K562 (cell line): ENCODE data around the gene SH2D3A. TPM values are rescaled to one million over a fixed set of nuclear protein-coding genes. Genes with fewer than 3 reads are reported as not detected.

Experiments used
- FOSL1 ChIP-seq: fragments of 200-800 bp; sonication (Bioruptor generic); conservative IDR thresholded peaks from 2 replicates; pipeline ENCODE4 v1.6.1; 2016; ENCODE audit warnings: missing genetic modification characterization, missing compliant biosample characterization
- HMGN3 ChIP-seq: IDR thresholded peaks from 2 replicates; pipeline ENCODE4 v1.6.1; 2011; ENCODE audit warnings: borderline replicate concordance, low read depth, mild to moderate bottlenecking, mixed read lengths, low read length; ENCODE audit not compliant: insufficient read length; ENCODE audit errors: extremely low read depth
- MAZ ChIP-seq, 2 experiments: fragments of 450-650 bp in 1 of 2; sonication (generic) in 1 of 2; formaldehyde crosslinking; IDR thresholded peaks in 1 of 2; conservative IDR thresholded peaks in 1 of 2; 2 replicates each; pipeline versions ENCODE4 v1.4.0 to v1.5.0; 2020; ENCODE audit warnings: mild to moderate bottlenecking in 1 of 2, missing genetic modification reagents in 1 of 2
- MEF2A ChIP-seq: IDR thresholded peaks from 2 replicates; pipeline ENCODE4 v1.6.1; 2011; ENCODE audit warnings: low read depth, mild to moderate bottlenecking, low read length, moderate library complexity; ENCODE audit not compliant: control insufficient read depth
- MXI1 ChIP-seq: IDR thresholded peaks from 2 replicates; pipeline ENCODE4 v1.6.1; 2011; ENCODE audit warnings: low read depth, mild to moderate bottlenecking, improper control_type of control experiment, low read length
- POLR2A ChIP-seq: fragments of 450-650 bp; conservative IDR thresholded peaks from 2 replicates; pipeline ENCODE4 v1.6.1; 2016
- POLR2G ChIP-seq: fragments of 200-400 bp; formaldehyde crosslinking; IDR thresholded peaks from 2 replicates; pipeline ENCODE4 v1.6.1; 2017; ENCODE audit warnings: low read depth, mild to moderate bottlenecking, antibody characterized with exemption, low read length, moderate library complexity
- SRSF9 ChIP-seq: fragments of 200-400 bp; formaldehyde crosslinking; IDR thresholded peaks from 2 replicates; pipeline ENCODE4 v1.6.1; 2017; ENCODE audit warnings: low read depth, low read length, borderline replicate concordance
- SUPT5H ChIP-seq: fragments of 450-650 bp; IDR thresholded peaks from 2 replicates; pipeline ENCODE4 v1.6.1; 2016
- TBP ChIP-seq: optimal IDR thresholded peaks from 2 replicates; pipeline ENCODE3; 2011; ENCODE audit warnings: low read depth, low read length, improper control_type of control experiment
- ZBTB1 ChIP-seq: sonication (generic); formaldehyde crosslinking; IDR thresholded peaks from 2 replicates; pipeline ENCODE4 v1.8.1; 2023; ENCODE audit warnings: missing genetic modification reagents, low read depth, mild to moderate bottlenecking, borderline replicate concordance
- ZNF589 ChIP-seq: fragments of 200-800 bp; sonication (Bioruptor generic); IDR thresholded peaks from 2 replicates; pipeline ENCODE4 v1.6.1; 2016; ENCODE audit warnings: low read depth, missing genetic modification characterization, missing compliant biosample characterization
- ZNF766 ChIP-seq: fragments of 200-800 bp; sonication (Bioruptor generic); conservative IDR thresholded peaks from 2 replicates; pipeline ENCODE4 v1.6.1; 2016; ENCODE audit warnings: missing genetic modification characterization, missing compliant biosample characterization
- polyA plus RNA-seq, 8 experiments: library from polyadenylated mRNA; depleted of rRNA in 4 of 8; stranded (reverse) in 5 of 8; unstranded in 3 of 8; fragments of >200 nt; fragmentation: Nextera tagmentation in 2 of 8; fragmentation: Illumina TruSeq in 1 of 8; extraction: Ambion mirVana in 2 of 8; extraction: Trizol in 1 of 8; gene quantifications; 2 replicates each; pipeline versions ENCODE4 v1.2.1 to v1.2.3, GENCODE V29; 2011 to 2014; ENCODE audit warnings: inconsistent platforms in 1 of 8, missing spikeins in 1 of 8
- total RNA-seq, 7 experiments: library from RNA; depleted of rRNA in 6 of 7; stranded (reverse); fragments of >200 nt in 6 of 7; fragmentation: Illumina TruSeq in 2 of 7; extraction: Trizol in 2 of 7; gene quantifications; 2 replicates each; pipeline versions ENCODE4 v1.2.1 to v1.2.3, GENCODE V29; 2011 to 2021; ENCODE audit warnings: low replicate concordance in 1 of 7
- TF ChIP-seq, protein P1 (sequence below): fragments of 450-650 bp; IDR thresholded peaks from 2 replicates; pipeline ENCODE4 v1.6.1; 2018; ENCODE audit not compliant: partially characterized antibody
- TF ChIP-seq, protein P2 (sequence below): sonication (generic); formaldehyde crosslinking; IDR thresholded peaks from 2 replicates; pipeline ENCODE4 v1.8.0; 2022; ENCODE audit warnings: mild to moderate bottlenecking, missing genetic modification reagents
- TF ChIP-seq, protein P3 (sequence below), 2 experiments: fragments of 200-800 bp in 1 of 2; sonication (Bioruptor generic) in 1 of 2; sonication (generic) in 1 of 2; formaldehyde crosslinking in 1 of 2; IDR thresholded peaks in 1 of 2; conservative IDR thresholded peaks in 1 of 2; 2 replicates each; pipeline versions ENCODE4 v1.5.0 to v1.6.1; 2016 to 2020; ENCODE audit warnings: missing compliant biosample characterization in 1 of 2, missing genetic modification characterization in 1 of 2, missing genetic modification reagents in 1 of 2
- TF ChIP-seq, protein P4 (sequence below): sonication (generic); IDR thresholded peaks from 2 replicates; pipeline ENCODE4 v1.6.1; 2016

Gene SH2D3A
- total and polyA plus RNA-seq, 9 of the 15 experiments (the other 6 are each of a cell fraction or from before 2014, with no cell fraction given), result 0.75 to 26.3 (median 8.9) TPM

DNA sequence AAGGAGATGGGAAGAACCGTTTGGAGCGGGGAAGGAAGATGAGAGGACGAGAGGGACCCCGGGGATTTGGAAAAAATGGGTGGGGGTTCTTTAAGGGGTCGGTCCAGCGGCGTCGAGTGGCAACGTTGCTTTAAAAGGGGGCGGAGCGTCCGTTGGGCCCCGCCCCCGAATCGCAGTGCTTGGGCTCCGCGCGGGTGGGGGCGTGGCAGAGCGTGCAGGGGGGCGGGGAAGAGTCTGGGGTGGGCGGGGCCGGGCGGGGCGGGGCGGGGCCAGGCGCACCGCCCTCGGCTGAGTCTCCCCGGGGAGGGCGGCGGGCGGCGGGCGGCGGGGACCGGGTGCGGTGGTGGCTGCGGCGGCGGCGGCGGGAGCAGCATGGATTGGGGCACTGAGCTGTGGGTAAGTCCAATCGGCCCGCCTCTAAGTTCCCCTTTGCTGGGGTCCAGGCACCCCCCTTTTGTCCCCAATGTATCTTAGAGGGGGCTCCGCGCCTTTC, 27.8 kb downstream of the SH2D3A start, which contains the start of gene TRIP10 (continued):
- TF ChIP-seq, protein P1, sequence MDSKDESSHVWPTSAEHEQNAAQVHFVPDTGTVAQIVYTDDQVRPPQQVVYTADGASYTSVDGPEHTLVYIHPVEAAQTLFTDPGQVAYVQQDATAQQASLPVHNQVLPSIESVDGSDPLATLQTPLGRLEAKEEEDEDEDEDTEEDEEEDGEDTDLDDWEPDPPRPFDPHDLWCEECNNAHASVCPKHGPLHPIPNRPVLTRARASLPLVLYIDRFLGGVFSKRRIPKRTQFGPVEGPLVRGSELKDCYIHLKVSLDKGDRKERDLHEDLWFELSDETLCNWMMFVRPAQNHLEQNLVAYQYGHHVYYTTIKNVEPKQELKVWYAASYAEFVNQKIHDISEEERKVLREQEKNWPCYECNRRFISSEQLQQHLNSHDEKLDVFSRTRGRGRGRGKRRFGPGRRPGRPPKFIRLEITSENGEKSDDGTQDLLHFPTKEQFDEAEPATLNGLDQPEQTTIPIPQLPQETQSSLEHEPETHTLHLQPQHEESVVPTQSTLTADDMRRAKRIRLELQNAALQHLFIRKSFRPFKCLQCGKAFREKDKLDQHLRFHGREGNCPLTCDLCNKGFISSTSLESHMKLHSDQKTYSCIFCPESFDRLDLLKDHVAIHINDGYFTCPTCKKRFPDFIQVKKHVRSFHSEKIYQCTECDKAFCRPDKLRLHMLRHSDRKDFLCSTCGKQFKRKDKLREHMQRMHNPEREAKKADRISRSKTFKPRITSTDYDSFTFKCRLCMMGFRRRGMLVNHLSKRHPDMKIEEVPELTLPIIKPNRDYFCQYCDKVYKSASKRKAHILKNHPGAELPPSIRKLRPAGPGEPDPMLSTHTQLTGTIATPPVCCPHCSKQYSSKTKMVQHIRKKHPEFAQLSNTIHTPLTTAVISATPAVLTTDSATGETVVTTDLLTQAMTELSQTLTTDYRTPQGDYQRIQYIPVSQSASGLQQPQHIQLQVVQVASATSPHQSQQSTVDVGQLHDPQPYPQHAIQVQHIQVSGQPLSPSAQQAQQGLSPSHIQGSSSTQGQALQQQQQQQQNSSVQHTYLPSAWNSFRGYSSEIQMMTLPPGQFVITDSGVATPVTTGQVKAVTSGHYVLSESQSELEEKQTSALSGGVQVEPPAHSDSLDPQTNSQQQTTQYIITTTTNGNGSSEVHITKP, result peak; percentile 76
- TF ChIP-seq SRSF9 (no peak), POLR2G (peak; percentile 58; the same call in 1 of the 2 replicates), SUPT5H (0 out of 2 replicates have a peak, but pooled peaks have one; percentile 31), POLR2A (0 out of 2 replicates have a peak, but pooled peaks have one; percentile 26), MXI1 (no peak), MEF2A (0 out of 2 replicates have a peak, but pooled peaks have one; percentile 10), ZNF589 (CRISPR knock-in tag) (no peak), ZBTB1 (CRISPR knock-in tag) (peak; percentile 88), TBP (peak; percentile 61), HMGN3 (peak; percentile 22), ZNF766 (CRISPR knock-in tag) (no peak), MAZ (CRISPR knock-in tag; conservative IDR thresholded peaks at IDR 0.05 in 1 of 2, IDR thresholded peaks at IDR 0.05 in 1 of 2) (no peak), FOSL1 (no peak)
- TF ChIP-seq, protein P2, sequence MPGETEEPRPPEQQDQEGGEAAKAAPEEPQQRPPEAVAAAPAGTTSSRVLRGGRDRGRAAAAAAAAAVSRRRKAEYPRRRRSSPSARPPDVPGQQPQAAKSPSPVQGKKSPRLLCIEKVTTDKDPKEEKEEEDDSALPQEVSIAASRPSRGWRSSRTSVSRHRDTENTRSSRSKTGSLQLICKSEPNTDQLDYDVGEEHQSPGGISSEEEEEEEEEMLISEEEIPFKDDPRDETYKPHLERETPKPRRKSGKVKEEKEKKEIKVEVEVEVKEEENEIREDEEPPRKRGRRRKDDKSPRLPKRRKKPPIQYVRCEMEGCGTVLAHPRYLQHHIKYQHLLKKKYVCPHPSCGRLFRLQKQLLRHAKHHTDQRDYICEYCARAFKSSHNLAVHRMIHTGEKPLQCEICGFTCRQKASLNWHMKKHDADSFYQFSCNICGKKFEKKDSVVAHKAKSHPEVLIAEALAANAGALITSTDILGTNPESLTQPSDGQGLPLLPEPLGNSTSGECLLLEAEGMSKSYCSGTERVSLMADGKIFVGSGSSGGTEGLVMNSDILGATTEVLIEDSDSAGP (CRISPR knock-in tag), result peak; percentile 95
- TF ChIP-seq, protein P3, sequence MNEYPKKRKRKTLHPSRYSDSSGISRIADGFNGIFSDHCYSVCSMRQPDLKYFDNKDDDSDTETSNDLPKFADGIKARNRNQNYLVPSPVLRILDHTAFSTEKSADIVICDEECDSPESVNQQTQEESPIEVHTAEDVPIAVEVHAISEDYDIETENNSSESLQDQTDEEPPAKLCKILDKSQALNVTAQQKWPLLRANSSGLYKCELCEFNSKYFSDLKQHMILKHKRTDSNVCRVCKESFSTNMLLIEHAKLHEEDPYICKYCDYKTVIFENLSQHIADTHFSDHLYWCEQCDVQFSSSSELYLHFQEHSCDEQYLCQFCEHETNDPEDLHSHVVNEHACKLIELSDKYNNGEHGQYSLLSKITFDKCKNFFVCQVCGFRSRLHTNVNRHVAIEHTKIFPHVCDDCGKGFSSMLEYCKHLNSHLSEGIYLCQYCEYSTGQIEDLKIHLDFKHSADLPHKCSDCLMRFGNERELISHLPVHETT (CRISPR knock-in tag; conservative IDR thresholded peaks at IDR 0.05 in 1 of 2, IDR thresholded peaks at IDR 0.05 in 1 of 2), result peak in 1 of 2 experiments; percentile 65; a peak in 1 of 4 replicates
- TF ChIP-seq, protein P4, sequence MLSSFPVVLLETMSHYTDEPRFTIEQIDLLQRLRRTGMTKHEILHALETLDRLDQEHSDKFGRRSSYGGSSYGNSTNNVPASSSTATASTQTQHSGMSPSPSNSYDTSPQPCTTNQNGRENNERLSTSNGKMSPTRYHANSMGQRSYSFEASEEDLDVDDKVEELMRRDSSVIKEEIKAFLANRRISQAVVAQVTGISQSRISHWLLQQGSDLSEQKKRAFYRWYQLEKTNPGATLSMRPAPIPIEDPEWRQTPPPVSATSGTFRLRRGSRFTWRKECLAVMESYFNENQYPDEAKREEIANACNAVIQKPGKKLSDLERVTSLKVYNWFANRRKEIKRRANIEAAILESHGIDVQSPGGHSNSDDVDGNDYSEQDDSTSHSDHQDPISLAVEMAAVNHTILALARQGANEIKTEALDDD, result no peak
